ENCODE data around the gene RREB1.

RREB1 gene

GRCh38 chr6:7216941-7217621 is 109.3 kb downstream of the RREB1 start:
- no peak overlapping the region for H3K9ac ChIP-seq (ENCODE audit: low read depth, low read length)
- H3K4me2 ChIP-seq (ENCODE audit: insufficient read depth, low read length): no peak overlapping the region
- no peak overlapping the region for H3K4me3 ChIP-seq (ENCODE audit: low read depth in 1 of 2, low read length in 2 of 2)
- H3K79me2 ChIP-seq (ENCODE audit: insufficient read depth, low read length): no peaks in the 10 kb centered on the region
- H3K4me1 ChIP-seq (ENCODE audit: insufficient read depth, low read length): no peaks in the 10 kb centered on the region
- H3K27me3 ChIP-seq (ENCODE audit: insufficient read depth, low read length, poor library complexity): no peaks in the 10 kb centered on the region
- H3K9me3 ChIP-seq (ENCODE audit: insufficient read depth, low read length, severe bottlenecking): no peaks in the 10 kb centered on the region
- H3K36me3 ChIP-seq (ENCODE audit: insufficient read depth, low read length): peaks cover 83% of the 10 kb centered on the region
- DNase-seq (no peak), ATAC-seq (ENCODE audit: insufficient read depth, low read depth) (no peak)
- no peak for TF ChIP-seq EZH2 (IDR thresholded peaks at IDR 0.05; ENCODE audit: borderline replicate concordance, low read depth, low read length, severe bottlenecking)
- TF ChIP-seq CTCF (IDR thresholded peaks at IDR 0.05; ENCODE audit: borderline replicate concordance, extremely low read depth, low read length, poor library complexity, severe bottlenecking): no peak
- no peak overlapping the region for H2AFZ ChIP-seq (ENCODE audit: low read depth, low read length)
- H3K27ac ChIP-seq (ENCODE audit: low read length): no peak overlapping the region
- no peaks in the 10 kb centered on the region for H4K20me1 ChIP-seq (ENCODE audit: insufficient read depth, low read length)

- no peaks in the 10 kb centered on the region for H3K27me3 ChIP-seq (ENCODE audit: insufficient read depth, low read length, poor library complexity)
- ATAC-seq (ENCODE audit: insufficient read depth, low read depth): no peak
- H4K20me1 ChIP-seq (ENCODE audit: insufficient read depth, low read length): no peaks in the 10 kb centered on the region
- H3K4me1 ChIP-seq (ENCODE audit: insufficient read depth, low read length): no peaks in the 10 kb centered on the region
- TF ChIP-seq EZH2 (IDR thresholded peaks at IDR 0.05; ENCODE audit: borderline replicate concordance, low read depth, low read length, severe bottlenecking) (no peak), CTCF (IDR thresholded peaks at IDR 0.05; ENCODE audit: borderline replicate concordance, extremely low read depth, low read length, poor library complexity, severe bottlenecking) (no peak)
- no peak overlapping the region for H3K9ac ChIP-seq (ENCODE audit: low read depth, low read length)
- no peak overlapping the region for H3K27ac ChIP-seq (ENCODE audit: low read length)
- no peaks in the 10 kb centered on the region for H3K9me3 ChIP-seq (ENCODE audit: insufficient read depth, low read length, severe bottlenecking)
- no peak overlapping the region for H3K4me2 ChIP-seq (ENCODE audit: insufficient read depth, low read length)
- no peak overlapping the region for H3K4me3 ChIP-seq (ENCODE audit: low read depth in 1 of 2, low read length in 2 of 2)
- H3K36me3 ChIP-seq (ENCODE audit: insufficient read depth, low read length): peaks cover 81% of the 10 kb centered on the region
- DNase-seq: no peak
- no peak overlapping the region for H2AFZ ChIP-seq (ENCODE audit: low read depth, low read length)
- no peaks in the 10 kb centered on the region for H3K79me2 ChIP-seq (ENCODE audit: insufficient read depth, low read length)
Observed at GRCh38 chr6:7218406-7218988, 110.7 kb downstream of the RREB1 start.

- no peaks in the 10 kb centered on the region for H3K4me1 ChIP-seq (ENCODE audit: insufficient read depth, low read length)
- 0 out of 3 replicates have a peak, but pooled peaks have one; percentile 9 for ATAC-seq (ENCODE audit: insufficient read depth, low read depth)
- no peaks in the 10 kb centered on the region for H3K79me2 ChIP-seq (ENCODE audit: insufficient read depth, low read length)
- no peak overlapping the region for H3K27ac ChIP-seq (ENCODE audit: low read length)
- no peak for TF ChIP-seq EZH2 (IDR thresholded peaks at IDR 0.05; ENCODE audit: borderline replicate concordance, low read depth, low read length, severe bottlenecking)
- TF ChIP-seq CTCF (IDR thresholded peaks at IDR 0.05; ENCODE audit: borderline replicate concordance, extremely low read depth, low read length, poor library complexity, severe bottlenecking): no peak
- H3K9ac ChIP-seq (ENCODE audit: low read depth, low read length): no peak overlapping the region
- H3K4me2 ChIP-seq (ENCODE audit: insufficient read depth, low read length): no peak overlapping the region
- H3K36me3 ChIP-seq (ENCODE audit: insufficient read depth, low read length): peaks cover 76% of the 10 kb centered on the region
- no peaks in the 10 kb centered on the region for H4K20me1 ChIP-seq (ENCODE audit: insufficient read depth, low read length)
- H3K27me3 ChIP-seq (ENCODE audit: insufficient read depth, low read length, poor library complexity): no peaks in the 10 kb centered on the region
- no peak overlapping the region for H3K4me3 ChIP-seq (ENCODE audit: low read depth in 1 of 2, low read length in 2 of 2)
- DNase-seq: no peak
- H2AFZ ChIP-seq (ENCODE audit: low read depth, low read length): no peak overlapping the region
- no peaks in the 10 kb centered on the region for H3K9me3 ChIP-seq (ENCODE audit: insufficient read depth, low read length, severe bottlenecking)
Observed at GRCh38 chr6:7219310-7219709, 111.5 kb downstream of the RREB1 start.
